Muscle layer of colon (tissue), 2 donors: ENCODE data around the gene USP32.
"Not testable (repeated sequence)": the region's sequence is repeated elsewhere in the genome, so short reads cannot be mapped to it uniquely, and the experiment has no call there.

Experiments used
- H3K27ac ChIP-seq: one replicate; pipeline ENCODE4 v1.7.0; 2013; ENCODE audit warnings: low read depth, mild to moderate bottlenecking, low read length, moderate library complexity
- H3K27me3 ChIP-seq, 2 donors: one replicate each; pipeline ENCODE4 v1.7.0; 2013; ENCODE audit warnings: low read length in 2 of 2, mild to moderate bottlenecking in 2 of 2; ENCODE audit not compliant: insufficient read depth in 2 of 2, control insufficient read depth in 1 of 2
- H3K36me3 ChIP-seq: one replicate; pipeline ENCODE4 v1.7.0; 2013; ENCODE audit warnings: mild to moderate bottlenecking, low read length; ENCODE audit not compliant: insufficient read depth
- H3K4me1 ChIP-seq: one replicate; pipeline ENCODE4 v1.7.0; 2013; ENCODE audit warnings: mild to moderate bottlenecking, low read length; ENCODE audit not compliant: insufficient read depth
- H3K4me3 ChIP-seq, 2 donors: one replicate each; pipeline ENCODE4 v1.7.0; 2013; ENCODE audit warnings: low read length in 2 of 2, low read depth in 1 of 2, mild to moderate bottlenecking in 1 of 2, moderate library complexity in 1 of 2
- H3K9ac ChIP-seq: one replicate; pipeline ENCODE4 v1.7.0; 2013; ENCODE audit warnings: low read length
- H3K9me3 ChIP-seq: one replicate; pipeline ENCODE4 v1.7.0; 2013; ENCODE audit warnings: mild to moderate bottlenecking, low read length
- donor health status: abdominal sarcoma.
- donor health status: Adenocarcinoma of cecum.

The USP32 gene

DNA sequence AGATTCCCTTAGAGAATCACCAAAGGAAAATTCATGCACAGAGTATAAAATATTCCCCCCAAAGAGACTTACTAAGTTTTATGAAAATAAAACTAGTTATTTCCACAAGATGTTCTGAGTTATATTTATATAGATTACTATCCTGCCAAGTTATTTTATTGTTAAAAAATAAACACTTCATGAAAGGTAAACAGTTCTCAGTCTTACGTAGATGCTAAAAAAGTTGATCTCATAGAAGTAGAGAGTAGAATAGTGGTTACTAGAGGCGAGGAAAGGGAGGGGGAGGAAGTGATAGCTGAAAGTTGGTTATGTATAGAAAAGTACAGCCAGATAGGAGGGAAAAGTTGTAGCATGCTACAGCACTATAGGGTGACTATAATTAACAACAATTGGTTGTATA is 65.2 kb downstream of the USP32 start:
- Histone ChIP-seq H3K4me1 (peaks cover 4% of the 10 kb centered on the region), H3K4me3 (no peak overlapping the region), H3K36me3 (no peaks in the 10 kb centered on the region), H3K27me3 (no peaks in the 10 kb centered on the region), H3K27ac (no peak overlapping the region), H3K9me3 (no peaks in the 10 kb centered on the region), H3K9ac (no peak overlapping the region)

DNA sequence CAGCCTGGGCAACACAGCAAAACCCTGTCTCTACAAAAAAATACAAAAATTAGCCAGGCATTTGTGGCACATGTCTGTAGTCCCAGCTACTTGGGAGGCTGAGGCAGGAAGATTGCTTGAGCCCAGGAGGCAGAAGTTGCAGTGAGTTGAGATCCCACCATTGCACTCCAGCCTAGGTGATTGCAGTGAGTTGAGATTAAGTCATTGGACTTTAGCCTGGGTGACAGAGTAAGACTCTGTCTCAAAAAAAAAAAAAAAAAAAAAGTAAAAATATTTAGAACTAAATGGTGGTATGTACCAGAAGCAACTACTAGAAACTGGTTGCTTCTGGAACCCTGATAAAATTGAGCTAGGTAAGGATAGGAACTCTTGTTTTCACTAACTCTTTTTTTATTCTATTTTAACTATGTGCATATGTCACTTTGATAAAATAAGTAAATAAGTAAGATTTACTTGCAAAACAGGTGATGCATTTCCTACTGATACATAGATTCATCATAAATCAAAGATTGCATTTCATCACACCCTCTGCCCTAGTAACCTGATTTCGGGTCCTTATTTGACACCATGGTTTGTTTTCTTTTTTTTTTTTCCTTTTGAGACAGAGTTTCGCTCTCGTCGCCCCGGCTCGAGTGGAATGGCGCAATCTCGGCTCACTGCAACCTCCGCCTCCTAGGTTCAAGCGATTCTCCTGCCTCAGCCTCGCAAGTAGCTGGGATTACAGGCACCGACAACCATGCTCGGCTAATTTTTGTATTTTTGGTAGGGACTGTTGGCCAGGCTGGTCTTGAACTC is 66.0 kb downstream of the USP32 start:
- no peaks in the 10 kb centered on the region for H3K36me3 ChIP-seq
- H3K27ac ChIP-seq: no peak overlapping the region
- no peak overlapping the region for H3K9ac ChIP-seq
- H3K27me3 ChIP-seq: no peaks in the 10 kb centered on the region
- H3K9me3 ChIP-seq: no peaks in the 10 kb centered on the region
- H3K4me1 ChIP-seq: peaks cover 12% of the 10 kb centered on the region
- H3K4me3 ChIP-seq: no peak overlapping the region

DNA sequence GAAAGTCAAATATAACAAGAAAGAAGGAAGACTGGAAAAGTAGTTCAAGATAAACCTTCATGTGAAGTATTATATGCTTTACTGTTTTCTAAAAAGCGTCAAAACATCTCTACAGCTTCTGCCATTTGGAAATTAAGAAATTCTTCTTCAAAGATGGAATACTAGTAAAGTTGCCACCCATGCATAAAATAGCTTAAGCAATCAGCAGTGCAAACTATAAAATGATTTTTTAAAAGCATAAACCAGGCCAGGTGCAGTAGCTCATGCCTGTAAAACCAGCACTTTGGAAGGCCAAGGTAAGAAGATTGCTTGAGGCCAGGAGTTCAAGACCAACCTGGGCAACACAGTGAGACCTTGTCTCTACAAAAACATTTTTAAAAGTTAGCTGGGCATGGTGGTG is 68.2 kb downstream of the USP32 start:
- Histone ChIP-seq H3K27ac (no peak overlapping the region), H3K9ac (no peak overlapping the region), H3K27me3 (no peaks in the 10 kb centered on the region), H3K4me1 (peaks cover 12% of the 10 kb centered on the region), H3K9me3 (no peaks in the 10 kb centered on the region), H3K36me3 (no peaks in the 10 kb centered on the region), H3K4me3 (no peak overlapping the region)

DNA sequence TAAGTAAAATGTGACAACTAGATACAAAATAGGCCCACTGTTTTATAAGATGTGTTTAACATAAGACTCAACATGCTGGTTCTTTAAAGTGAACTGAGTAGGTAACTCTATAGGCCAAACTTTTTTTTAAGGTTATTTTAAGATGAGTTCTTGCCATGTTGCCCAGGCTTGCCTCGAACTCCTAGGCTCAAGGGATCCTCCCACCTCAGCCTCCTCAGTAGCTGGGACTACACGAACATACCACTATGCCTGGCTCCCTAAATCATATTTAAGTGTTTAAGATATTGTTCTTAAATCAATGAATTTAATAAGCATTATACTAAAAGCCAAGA is 69.9 kb downstream of the USP32 start:
- peaks cover 12% of the 10 kb centered on the region for H3K4me1 ChIP-seq
- no peaks in the 10 kb centered on the region for H3K27me3 ChIP-seq
- H3K27ac ChIP-seq: no peak overlapping the region
- no peaks in the 10 kb centered on the region for H3K9me3 ChIP-seq
- no peak overlapping the region for H3K4me3 ChIP-seq
- H3K36me3 ChIP-seq: no peaks in the 10 kb centered on the region
- no peak overlapping the region for H3K9ac ChIP-seq

DNA sequence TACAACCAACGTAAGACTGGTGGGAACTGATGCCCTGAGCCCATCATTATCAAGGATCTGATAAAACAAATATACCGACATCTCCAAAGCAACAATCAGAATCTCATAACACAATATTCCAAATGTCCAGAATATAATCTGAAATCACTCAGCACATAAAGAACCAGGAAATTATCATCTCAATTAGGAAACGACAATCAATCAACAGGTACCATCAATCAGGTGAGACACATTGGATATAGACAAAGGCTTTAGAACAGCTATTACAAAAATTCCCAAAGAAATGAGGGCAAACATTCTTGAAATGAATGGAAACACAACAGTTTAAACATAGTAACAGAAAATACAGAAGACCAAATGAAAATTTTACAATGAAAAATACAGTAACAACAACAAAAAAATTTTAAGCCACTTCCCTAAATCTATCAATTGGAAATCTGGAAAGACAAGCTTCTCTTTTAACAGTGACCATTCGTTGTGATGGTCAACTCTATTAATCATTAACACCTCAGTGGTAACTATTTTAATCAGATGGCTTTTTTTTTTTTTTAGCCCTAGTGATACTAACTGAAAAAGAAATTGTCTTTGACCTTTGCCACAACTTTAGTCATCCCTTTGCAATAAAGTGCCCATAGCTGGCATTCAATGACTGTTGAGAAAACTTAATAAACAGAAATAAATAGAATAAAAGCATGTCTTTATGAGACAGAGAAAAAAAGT is 70.4 kb downstream of the USP32 start:
- Histone ChIP-seq H3K4me3 (no peak overlapping the region), H3K9me3 (no peaks in the 10 kb centered on the region), H3K27me3 (no peaks in the 10 kb centered on the region), H3K4me1 (peaks cover 12% of the 10 kb centered on the region), H3K36me3 (no peaks in the 10 kb centered on the region), H3K27ac (no peak overlapping the region), H3K9ac (no peak overlapping the region)

DNA sequence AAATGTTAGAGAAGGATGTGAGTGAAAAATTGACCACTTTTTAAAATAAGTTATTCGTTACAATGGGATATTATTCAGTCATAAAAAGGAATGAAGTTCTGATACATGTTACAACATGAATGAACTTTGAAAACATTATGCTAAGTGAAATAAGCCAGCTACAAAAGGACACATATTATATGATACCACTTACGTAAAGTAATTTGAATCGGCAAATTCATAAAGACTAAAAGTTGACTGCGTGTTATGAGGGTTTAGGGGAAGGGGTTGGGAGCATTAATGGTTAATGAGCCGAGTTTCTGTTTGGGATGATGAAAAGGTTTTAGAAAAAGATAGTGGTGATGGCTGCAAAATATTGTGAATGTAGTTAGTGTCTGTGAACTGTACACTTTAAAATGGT is 73.1 kb downstream of the USP32 start:
- Histone ChIP-seq H3K27ac (no peak overlapping the region), H3K4me1 (peaks cover 12% of the 10 kb centered on the region), H3K4me3 (no peak overlapping the region), H3K27me3 (no peaks in the 10 kb centered on the region), H3K9me3 (no peaks in the 10 kb centered on the region), H3K9ac (no peak overlapping the region), H3K36me3 (no peaks in the 10 kb centered on the region)

DNA sequence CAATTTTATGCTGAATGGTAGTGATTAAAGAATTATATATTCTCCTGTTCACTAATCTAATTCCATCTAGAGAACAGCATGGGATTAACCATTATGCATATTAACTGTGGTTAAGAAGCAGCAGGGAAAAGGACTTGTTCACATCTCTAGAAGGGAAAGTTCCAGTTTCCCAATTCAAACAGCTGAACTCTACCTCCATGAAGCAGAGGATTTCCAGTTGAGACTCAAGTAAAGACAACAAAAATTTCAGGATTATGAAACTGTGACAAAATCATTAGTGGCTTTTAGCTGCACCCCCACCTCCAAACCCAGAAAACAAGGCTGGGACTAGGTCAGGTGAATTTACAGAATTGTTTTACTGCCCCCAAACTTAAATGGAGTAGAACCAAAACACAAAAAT is 73.6 kb downstream of the USP32 start:
- H3K9ac ChIP-seq: no peak overlapping the region
- no peaks in the 10 kb centered on the region for H3K36me3 ChIP-seq
- no peak overlapping the region for H3K27ac ChIP-seq
- H3K9me3 ChIP-seq: no peaks in the 10 kb centered on the region
- H3K27me3 ChIP-seq: no peaks in the 10 kb centered on the region
- H3K4me3 ChIP-seq: no peak overlapping the region
- H3K4me1 ChIP-seq: peaks cover 12% of the 10 kb centered on the region

DNA sequence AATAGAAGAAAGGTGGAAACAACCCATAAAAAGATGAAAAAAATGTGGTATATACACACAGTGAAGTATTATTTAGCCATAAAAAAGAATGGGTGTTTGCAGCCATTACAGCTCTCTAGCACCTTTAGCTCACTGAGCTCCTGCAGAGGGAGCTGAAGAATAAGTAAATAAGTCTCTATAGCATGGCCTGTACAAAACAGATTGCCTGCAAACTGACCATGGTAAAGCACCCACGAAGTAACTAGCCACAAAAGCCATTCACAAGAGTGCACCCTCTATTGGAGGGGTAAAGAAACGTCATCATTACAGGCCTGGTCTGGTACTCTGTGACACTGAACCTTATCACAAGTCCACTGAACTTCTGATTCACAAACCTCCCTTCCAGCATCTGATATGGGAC is 76.3 kb downstream of the USP32 start:
- no peaks in the 10 kb centered on the region for H3K9me3 ChIP-seq
- no peak overlapping the region for H3K27ac ChIP-seq
- H3K4me1 ChIP-seq: no peaks in the 10 kb centered on the region
- no peak overlapping the region for H3K9ac ChIP-seq
- no peaks in the 10 kb centered on the region for H3K36me3 ChIP-seq
- no peaks in the 10 kb centered on the region for H3K27me3 ChIP-seq
- H3K4me3 ChIP-seq: no peak overlapping the region

DNA sequence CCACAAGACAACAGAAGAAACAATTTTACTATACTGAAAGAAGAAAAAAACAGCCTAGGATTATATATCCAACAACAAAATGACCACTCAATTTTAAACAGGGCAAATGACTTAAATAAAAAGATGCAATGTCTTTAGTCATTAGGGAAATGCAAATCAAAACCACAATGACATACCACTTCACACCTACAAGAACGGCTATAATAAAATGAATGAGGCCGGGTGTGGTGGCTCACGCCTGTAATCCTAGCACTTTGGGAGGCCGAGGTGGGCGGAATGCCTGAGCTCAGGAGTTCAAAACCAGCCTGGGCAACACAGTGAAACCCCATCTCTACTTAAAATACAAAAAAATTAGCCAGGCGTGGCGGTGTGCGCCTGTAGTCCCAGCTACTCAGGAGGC is 77.0 kb downstream of the USP32 start:
- H3K27me3 ChIP-seq, H3K9me3 ChIP-seq, H3K27ac ChIP-seq, H3K9ac ChIP-seq, H3K36me3 ChIP-seq, H3K4me1 ChIP-seq, H3K4me3 ChIP-seq: not testable (repeated sequence)

DNA sequence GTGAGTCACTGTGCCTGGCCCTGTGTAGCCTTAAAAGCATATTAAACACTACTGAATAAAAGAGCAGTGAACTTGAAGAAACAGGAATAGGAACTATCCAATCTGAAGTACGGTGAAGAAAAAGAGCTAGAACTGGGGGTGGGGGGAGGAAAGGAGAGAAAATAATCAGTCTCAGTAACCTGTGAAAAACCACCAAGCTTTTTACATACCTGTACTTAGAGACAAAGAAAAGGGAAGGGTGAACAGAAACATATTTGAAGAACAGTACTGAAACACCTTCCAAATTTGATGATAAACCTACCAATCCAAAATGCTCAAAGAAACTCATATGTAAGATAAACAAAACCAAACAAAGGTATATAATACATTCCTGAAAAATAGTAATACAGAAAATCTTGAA is 77.5 kb downstream of the USP32 start:
- Histone ChIP-seq H3K36me3 (no peaks in the 10 kb centered on the region), H3K9ac (no peak overlapping the region), H3K4me3 (no peak overlapping the region), H3K27me3 (no peaks in the 10 kb centered on the region), H3K27ac (no peak overlapping the region), H3K4me1 (no peaks in the 10 kb centered on the region), H3K9me3 (no peaks in the 10 kb centered on the region)

DNA sequence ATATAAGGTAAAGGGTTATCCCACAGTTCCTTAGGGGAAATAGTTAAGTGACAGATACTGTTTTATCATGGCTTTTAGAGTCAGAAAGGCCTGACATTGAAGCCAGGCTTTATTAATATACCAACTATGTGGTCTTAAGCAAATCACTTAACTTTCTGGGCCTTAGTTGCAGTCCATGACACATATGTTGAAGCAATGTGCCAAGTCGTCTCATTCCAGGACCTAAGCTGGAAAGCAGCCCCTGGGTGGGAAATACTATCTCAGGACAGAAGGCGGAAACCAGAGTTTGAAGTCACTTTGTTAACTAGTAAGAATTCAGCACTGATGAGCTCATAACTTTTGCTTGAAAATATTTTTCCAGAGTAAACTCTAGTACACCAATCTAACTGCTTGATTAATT is 80.0 kb downstream of the USP32 start:
- Histone ChIP-seq H3K27ac (no peak overlapping the region), H3K36me3 (no peaks in the 10 kb centered on the region), H3K4me3 (no peak overlapping the region), H3K9me3 (no peaks in the 10 kb centered on the region), H3K27me3 (no peaks in the 10 kb centered on the region), H3K4me1 (no peaks in the 10 kb centered on the region), H3K9ac (no peak overlapping the region)

DNA sequence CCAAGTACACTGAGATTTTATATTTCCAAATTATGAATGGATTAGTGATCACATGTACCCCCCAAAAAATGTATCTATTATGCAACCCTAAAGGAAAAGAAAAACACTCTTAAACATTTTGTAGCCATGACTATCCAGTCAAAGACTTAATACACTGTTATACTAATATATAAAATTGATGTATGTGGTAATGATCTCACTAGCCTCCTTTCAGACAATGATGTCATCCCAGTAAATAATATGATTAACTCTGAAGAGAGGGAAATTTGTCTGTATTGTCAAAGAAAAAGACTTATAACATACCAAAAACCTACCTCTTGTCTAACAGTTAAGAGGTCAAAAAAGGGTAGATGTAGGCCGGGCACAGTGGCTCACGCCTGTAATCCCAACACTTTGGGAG is 80.7 kb downstream of the USP32 start:
- H3K4me3 ChIP-seq: no peak overlapping the region
- no peaks in the 10 kb centered on the region for H3K36me3 ChIP-seq
- H3K9ac ChIP-seq: no peak overlapping the region
- H3K9me3 ChIP-seq: no peaks in the 10 kb centered on the region
- H3K4me1 ChIP-seq: no peaks in the 10 kb centered on the region
- H3K27me3 ChIP-seq: no peaks in the 10 kb centered on the region
- H3K27ac ChIP-seq: no peak overlapping the region
